ENCODE data around the gene TCP11L2. TPM values are rescaled to one million over a fixed set of nuclear protein-coding genes. Genes with fewer than 3 reads are reported as not detected.
A peak's percentile ranks its signal among the peaks of the same experiment; 100 is the strongest.

TCP11L2 gene
- total and polyA plus RNA-seq, 2 of the 13 experiments (the other 11 are each of a cell fraction or from before 2014, with no cell fraction given) = 4.6 to 24.1 TPM

DNA sequence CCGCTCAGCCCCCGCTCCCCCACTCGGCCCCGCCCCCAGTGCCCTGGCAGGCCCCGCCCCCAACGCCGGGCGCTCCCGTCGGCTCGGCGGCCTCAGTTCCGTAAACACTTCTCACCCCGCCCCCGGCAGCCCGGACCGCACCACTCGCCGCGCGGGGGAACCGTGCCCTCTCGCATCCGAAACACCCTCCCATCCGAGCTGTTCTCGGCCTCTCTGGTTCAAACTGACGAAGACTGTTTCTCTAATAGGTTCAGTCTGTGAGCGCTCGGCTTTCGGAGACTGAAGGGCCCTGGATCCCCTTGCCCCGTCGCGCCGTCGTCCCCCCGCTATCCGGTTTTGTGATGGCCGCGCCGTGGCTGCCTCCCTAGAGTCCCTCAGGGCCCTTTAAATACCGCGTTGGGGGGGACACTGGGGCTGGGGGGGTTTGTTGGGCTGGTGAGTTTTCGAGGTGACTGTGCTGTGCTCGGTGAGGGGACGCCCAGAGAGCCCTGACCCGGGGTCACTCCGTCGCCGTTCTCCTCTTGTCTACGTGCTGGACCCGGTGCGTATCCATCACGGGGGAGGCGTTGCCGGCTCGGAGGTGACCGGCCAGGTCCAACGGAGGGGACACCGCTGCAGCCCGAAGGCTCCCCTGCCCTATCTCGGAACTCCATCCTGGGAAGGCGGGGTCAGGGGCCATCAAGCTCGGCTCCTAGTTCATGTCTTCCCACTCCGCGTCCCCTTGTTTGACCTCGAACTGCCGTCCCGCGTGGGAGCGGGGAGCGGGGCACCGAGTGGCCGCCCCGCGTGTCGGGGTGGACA, at the start of gene TCP11L2 (continued):
- TF ChIP-seq HDAC2 (CRISPR knock-in tag; IDR thresholded peaks at IDR 0.05) (peak; percentile 10; the same call in 1 of the 2 replicates), TBL1XR1 (IDR thresholded peaks at IDR 0.05; ENCODE audit: borderline replicate concordance, low read length, partially characterized antibody) (peak; percentile 17), MATR3 (CRISPR knock-in tag; IDR thresholded peaks at IDR 0.05) (no peak), ZNF30 (CRISPR knock-in tag; IDR thresholded peaks at IDR 0.05) (no peak), ZNF7 (CRISPR knock-in tag; IDR thresholded peaks at IDR 0.05) (no peak), MIER2 (CRISPR knock-in tag; IDR thresholded peaks at IDR 0.05) (no peak), ZFP62 (CRISPR knock-in tag; IDR thresholded peaks at IDR 0.05) (no peak), KDM5A (IDR thresholded peaks at IDR 0.05; ENCODE audit: borderline replicate concordance, low read length) (peak; percentile 47; the same call in 1 of the 2 replicates), BRD4 (CRISPR knock-in tag; IDR thresholded peaks at IDR 0.05) (no peak), ZNF660 (CRISPR knock-in tag; IDR thresholded peaks at IDR 0.05; ENCODE audit: borderline replicate concordance, low read depth) (no peak), CENPT (CRISPR knock-in tag; IDR thresholded peaks at IDR 0.05; ENCODE audit: low read depth) (no peak), KLF12 (CRISPR knock-in tag; IDR thresholded peaks at IDR 0.05; ENCODE audit: borderline replicate concordance) (no peak), SIN3A (IDR thresholded peaks at IDR 0.05; ENCODE audit: borderline replicate concordance, low read depth, low read length) (no peak), MXI1 (IDR thresholded peaks at IDR 0.05; ENCODE audit: borderline replicate concordance, low read depth, low read length) (peak; percentile 16; the same call in 1 of the 3 replicates), ADNP (CRISPR knock-in tag; IDR thresholded peaks at IDR 0.05) (no peak), ZMAT3 (CRISPR knock-in tag; conservative IDR thresholded peaks at IDR 0.05) (peak; percentile 60; the same call in 1 of the 2 replicates)
- TF ChIP-seq, protein P1, sequence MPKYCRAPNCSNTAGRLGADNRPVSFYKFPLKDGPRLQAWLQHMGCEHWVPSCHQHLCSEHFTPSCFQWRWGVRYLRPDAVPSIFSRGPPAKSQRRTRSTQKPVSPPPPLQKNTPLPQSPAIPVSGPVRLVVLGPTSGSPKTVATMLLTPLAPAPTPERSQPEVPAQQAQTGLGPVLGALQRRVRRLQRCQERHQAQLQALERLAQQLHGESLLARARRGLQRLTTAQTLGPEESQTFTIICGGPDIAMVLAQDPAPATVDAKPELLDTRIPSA (CRISPR knock-in tag; IDR thresholded peaks at IDR 0.05; ENCODE audit: borderline replicate concordance) = no peak
- TF ChIP-seq, protein P2, sequence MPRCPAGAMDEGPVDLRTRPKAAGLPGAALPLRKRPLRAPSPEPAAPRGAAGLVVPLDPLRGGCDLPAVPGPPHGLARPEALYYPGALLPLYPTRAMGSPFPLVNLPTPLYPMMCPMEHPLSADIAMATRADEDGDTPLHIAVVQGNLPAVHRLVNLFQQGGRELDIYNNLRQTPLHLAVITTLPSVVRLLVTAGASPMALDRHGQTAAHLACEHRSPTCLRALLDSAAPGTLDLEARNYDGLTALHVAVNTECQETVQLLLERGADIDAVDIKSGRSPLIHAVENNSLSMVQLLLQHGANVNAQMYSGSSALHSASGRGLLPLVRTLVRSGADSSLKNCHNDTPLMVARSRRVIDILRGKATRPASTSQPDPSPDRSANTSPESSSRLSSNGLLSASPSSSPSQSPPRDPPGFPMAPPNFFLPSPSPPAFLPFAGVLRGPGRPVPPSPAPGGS (CRISPR knock-in tag; IDR thresholded peaks at IDR 0.05) = no peak
- TF ChIP-seq, protein P3, sequence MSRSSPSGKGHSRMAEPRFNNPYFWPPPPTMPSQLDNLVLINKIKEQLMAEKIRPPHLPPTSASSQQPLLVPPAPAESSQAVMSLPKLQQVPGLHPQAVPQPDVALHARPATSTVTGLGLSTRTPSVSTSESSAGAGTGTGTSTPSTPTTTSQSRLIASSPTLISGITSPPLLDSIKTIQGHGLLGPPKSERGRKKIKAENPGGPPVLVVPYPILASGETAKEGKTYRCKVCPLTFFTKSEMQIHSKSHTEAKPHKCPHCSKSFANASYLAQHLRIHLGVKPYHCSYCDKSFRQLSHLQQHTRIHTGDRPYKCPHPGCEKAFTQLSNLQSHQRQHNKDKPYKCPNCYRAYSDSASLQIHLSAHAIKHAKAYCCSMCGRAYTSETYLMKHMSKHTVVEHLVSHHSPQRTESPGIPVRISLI (CRISPR knock-in tag; IDR thresholded peaks at IDR 0.05; ENCODE audit: borderline replicate concordance) = no peak
- TF ChIP-seq, protein P4, sequence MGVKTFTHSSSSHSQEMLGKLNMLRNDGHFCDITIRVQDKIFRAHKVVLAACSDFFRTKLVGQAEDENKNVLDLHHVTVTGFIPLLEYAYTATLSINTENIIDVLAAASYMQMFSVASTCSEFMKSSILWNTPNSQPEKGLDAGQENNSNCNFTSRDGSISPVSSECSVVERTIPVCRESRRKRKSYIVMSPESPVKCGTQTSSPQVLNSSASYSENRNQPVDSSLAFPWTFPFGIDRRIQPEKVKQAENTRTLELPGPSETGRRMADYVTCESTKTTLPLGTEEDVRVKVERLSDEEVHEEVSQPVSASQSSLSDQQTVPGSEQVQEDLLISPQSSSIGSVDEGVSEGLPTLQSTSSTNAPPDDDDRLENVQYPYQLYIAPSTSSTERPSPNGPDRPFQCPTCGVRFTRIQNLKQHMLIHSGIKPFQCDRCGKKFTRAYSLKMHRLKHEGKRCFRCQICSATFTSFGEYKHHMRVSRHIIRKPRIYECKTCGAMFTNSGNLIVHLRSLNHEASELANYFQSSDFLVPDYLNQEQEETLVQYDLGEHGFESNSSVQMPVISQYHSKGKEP (CRISPR knock-in tag; IDR thresholded peaks at IDR 0.05) = no peak
- TF ChIP-seq, protein P5, sequence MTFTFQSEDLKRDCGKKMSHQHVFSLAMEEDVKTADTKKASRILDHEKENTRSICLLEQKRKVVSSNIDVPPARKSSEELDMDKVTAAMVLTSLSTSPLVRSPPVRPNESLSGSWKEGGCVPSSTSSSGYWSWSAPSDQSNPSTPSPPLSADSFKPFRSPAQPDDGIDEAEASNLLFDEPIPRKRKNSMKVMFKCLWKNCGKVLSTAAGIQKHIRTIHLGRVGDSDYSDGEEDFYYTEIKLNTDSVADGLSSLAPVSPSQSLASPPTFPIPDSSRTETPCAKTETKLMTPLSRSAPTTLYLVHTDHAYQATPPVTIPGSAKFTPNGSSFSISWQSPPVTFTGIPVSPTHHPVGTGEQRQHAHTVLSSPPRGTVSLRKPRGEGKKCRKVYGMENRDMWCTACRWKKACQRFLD (CRISPR knock-in tag; IDR thresholded peaks at IDR 0.05; ENCODE audit: borderline replicate concordance) = 0 out of 2 replicates have a peak, but pooled peaks have one; percentile 52
- TF ChIP-seq, protein P6, sequence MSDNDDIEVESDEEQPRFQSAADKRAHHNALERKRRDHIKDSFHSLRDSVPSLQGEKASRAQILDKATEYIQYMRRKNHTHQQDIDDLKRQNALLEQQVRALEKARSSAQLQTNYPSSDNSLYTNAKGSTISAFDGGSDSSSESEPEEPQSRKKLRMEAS (IDR thresholded peaks at IDR 0.05) = no peak; the same call in 1 of the 2 replicates
